NB4 (cell line): ENCODE data around the gene CATSPER4.

Experiments
- DNase-seq: peaks from one replicate; pipeline ENCODE4 v3.0.0; 2010; ENCODE audit warnings: low read depth
- H3K4me3 ChIP-seq: one replicate; pipeline ENCODE4 v1.5.1; 2011; ENCODE audit warnings: mild to moderate bottlenecking, low read depth, low read length, moderate library complexity
- CTCF ChIP-seq: IDR thresholded peaks from one replicate; pipeline ENCODE4 v1.5.1; 2012; ENCODE audit warnings: low read depth, low read length
- MYC ChIP-seq: IDR thresholded peaks from 2 replicates; pipeline ENCODE4 v1.6.1; 2011; ENCODE audit warnings: low read depth, low read length
- POLR2A ChIP-seq: IDR thresholded peaks from 2 replicates; pipeline ENCODE4 v1.6.1; 2011; ENCODE audit warnings: mild to moderate bottlenecking; ENCODE audit not compliant: insufficient read length; ENCODE audit errors: extremely low read depth
- TF ChIP-seq, protein P1 (sequence below): IDR thresholded peaks from 2 replicates; pipeline ENCODE4 v1.6.1; 2011; ENCODE audit warnings: low read depth, low read length

The CATSPER4 gene

DNA sequence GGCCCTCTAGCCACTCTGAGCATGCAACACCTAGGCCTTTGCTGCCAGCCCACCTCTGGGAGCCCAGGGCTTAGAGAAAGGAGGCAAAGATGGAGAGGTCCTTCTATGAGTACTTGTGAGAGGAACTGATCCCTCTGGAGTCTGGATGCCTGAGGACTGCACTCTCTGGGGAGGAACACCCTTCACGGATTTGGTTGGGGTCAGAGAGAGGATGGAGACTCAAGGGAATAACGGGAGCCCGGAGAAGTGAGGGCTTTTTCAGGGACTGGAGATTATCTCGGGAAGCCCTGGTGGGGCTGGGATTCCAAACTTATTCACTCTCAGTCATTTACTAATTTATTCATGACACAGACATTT, 21.2 kb upstream of the CATSPER4 start:
- TF ChIP-seq POLR2A: no peak
- no peak for TF ChIP-seq CTCF
- no peak for TF ChIP-seq MYC
- TF ChIP-seq, protein P1, sequence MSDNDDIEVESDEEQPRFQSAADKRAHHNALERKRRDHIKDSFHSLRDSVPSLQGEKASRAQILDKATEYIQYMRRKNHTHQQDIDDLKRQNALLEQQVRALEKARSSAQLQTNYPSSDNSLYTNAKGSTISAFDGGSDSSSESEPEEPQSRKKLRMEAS: no peak
- DNase-seq: no peak
- peak overlapping the region; percentile 91 for H3K4me3 ChIP-seq

GRCh38 chr1:26169669-26170471, 20.5 kb upstream of the CATSPER4 start, which contains the start of gene ZNF593:
ZNF593 (plus strand) TSS chr1:26169908; CDS start chr1:26169984, 76 bp downstream.
- peak within 1 kb of the TSS; percentile 91 for H3K4me3 ChIP-seq
- peak; percentile 92 for DNase-seq

DNA sequence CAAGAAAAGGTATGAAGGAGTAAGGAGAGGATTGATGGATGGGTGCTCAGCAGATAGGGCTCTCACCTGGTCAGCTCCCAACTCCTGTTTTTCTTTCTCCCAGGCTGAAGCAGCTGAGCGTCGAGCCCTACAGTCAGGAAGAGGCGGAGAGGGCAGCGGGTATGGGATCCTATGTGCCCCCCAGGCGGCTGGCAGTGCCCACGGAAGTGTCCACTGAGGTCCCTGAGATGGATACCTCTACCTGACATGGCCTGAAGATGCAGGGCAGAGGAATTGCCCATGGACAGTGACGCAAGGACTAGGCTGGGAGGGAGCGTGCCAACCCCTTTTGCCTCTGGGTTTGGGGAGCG, 20.0 kb upstream of the CATSPER4 start:
- peak overlapping the region; percentile 91 for H3K4me3 ChIP-seq
- no peak for TF ChIP-seq CTCF
- DNase-seq: no peak

More at GRCh38 chr1:26169669-26170471, 20.5 kb upstream of the CATSPER4 start, which contains the start of gene ZNF593:
- TF ChIP-seq MYC (peak; percentile 97), CTCF (peak; percentile 76), POLR2A (peak; percentile 76)
- TF ChIP-seq, protein P1: peak; percentile 97

DNA sequence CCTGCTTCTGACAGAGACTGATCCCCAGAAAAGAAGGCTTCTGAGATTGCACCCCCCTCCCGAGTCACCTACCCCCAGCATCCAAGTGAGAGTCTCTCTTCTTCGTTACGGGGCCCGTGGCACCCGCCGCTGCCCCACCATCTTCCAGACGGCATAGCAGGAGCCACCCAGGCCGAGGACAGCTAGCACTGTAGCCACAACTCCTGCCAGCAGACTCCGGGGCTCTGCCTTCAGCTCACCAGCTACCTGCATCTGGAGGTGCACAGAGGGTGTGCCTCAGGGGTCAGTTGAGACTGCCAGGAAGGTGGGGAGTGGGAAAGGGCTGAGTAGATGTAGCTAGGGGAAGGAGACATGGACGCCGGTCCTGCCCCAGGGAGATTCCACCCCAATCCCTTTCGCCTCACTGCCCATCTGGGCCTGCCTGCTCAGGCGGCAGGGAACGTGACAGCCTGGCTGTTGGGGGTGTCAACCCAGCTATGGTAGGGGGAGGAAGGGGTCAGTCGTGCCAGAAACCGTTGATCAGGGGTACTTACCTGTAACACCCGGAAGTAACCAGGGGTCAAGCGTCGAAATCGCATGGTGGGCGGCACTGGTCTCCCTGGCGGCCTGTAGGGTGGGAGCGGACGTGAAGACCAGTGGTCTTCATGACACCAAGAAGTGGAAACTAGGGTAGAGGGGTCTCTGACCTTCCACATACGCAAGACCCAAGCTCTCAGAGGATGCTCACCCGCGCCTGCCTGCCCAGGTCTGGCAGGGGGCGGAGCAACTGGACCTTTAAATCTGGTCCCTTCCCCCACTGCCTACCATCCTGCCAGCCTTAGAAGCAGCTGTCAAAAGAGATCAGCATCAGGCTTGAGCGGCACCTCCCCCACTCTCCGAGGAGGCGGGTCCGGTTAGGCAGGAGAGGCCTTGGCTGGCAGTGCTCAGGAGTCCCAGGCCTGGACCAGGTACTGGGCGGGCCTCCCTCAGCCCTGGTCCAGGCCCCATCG, 19.0 kb upstream of the CATSPER4 start, which contains the start of gene ZNF593OS:
Gene ZNF593OS, minus strand, starts transcription at position 749 of the 989 bp plus-strand sequence. Its CDS starts 171 bp downstream, at position 578.
- peak within 1 kb of the TSS; percentile 91 for H3K4me3 ChIP-seq
- TF ChIP-seq, protein P1: no peak
- no peak for TF ChIP-seq POLR2A
- TF ChIP-seq CTCF: no peak
- TF ChIP-seq MYC: no peak
- no peak for DNase-seq

DNA sequence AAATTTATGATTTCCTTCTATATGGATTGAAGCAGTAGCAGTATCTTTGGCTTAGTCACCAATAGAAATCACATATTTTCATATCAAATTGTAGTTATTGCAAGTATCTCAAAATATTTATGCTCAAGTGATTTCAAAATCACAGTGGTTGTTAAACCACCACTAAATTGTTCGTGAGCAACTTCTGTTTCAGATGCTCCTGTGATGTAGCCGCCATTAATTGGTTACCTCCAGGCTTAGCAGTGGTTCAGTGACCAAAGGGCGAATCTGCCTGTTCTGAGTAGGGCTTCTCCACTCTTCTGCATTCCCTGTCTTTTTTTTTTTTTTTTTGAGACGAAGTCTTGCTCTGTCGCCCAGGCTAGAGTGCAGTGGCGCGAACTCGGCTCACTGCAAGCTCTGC, 15.1 kb upstream of the CATSPER4 start:
- no peak for DNase-seq
- TF ChIP-seq, protein P1: no peak
- H3K4me3 ChIP-seq: no peak overlapping the region

GRCh38 chr1:26177182-26177684, 13.2 kb upstream of the CATSPER4 start, which contains the start of gene CNKSR1:
CNKSR1 (plus strand) TSS chr1:26177491; CDS start chr1:26177548, 57 bp downstream.
- no peak within 1 kb of the TSS for H3K4me3 ChIP-seq
- DNase-seq: no peak
- TF ChIP-seq, protein P1: no peak
- TF ChIP-seq POLR2A: no peak
- no peak for TF ChIP-seq MYC
- no peak for TF ChIP-seq CTCF
